ENCODE data around the gene SRBD1. TPM values are rescaled to one million over a fixed set of nuclear protein-coding genes. Genes with fewer than 3 reads are reported as not detected.

The SRBD1 gene
- total and polyA plus RNA-seq, 7 experiments from 2014 or later = 14.0 to 28.1 (median 19.6) TPM

DNA sequence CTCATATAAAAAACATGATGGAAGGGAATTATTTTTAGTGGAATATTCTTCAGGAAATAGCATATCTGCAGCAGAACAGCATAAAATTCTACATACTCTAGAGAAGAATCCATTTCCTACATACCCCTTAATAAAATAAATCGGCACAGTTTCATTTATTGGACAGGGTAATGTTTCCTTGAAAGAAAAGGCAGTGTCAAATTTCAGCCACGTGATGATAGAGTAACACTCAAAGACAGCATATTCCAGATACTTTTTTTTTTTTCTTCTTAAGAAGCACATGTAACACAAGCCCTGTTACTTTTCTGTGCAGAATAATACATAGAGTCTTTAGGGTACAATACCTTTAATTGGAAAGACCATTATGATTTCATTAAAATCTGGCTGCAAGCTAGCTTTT lies 204.4 kb downstream of the SRBD1 start:
- ChIA-PET CTCF (no interaction called here), POLR2A (no interaction called here)
- Mint-ChIP-seq H3K4me3 (no peak overlapping the region), H3K4me1 (no peaks in the 10 kb centered on the region), H3K27ac (no peak overlapping the region), H3K36me3 (peaks cover 0 to 46% (median 39%) of the 10 kb centered on the region in 5 donors), H3K27me3 (no peaks in the 10 kb centered on the region), H3K9me3 (no peaks in the 10 kb centered on the region)
- ATAC-seq (no peak), DNase-seq (no peak)
- Histone ChIP-seq H3K36me3 (ENCODE audit: control insufficient read depth in 2 of 3, insufficient read depth in 3 of 3, low read length in 3 of 3) (peaks cover 0 to 11% (median 0%) of the 10 kb centered on the region in 3 experiments), H3K4me1 (ENCODE audit: control insufficient read depth in 2 of 2, insufficient read depth in 2 of 2, low read length in 2 of 2) (no peaks in the 10 kb centered on the region), H3K27ac (ENCODE audit: low read depth, low read length) (no peak overlapping the region), H3K9me3 (ENCODE audit: control insufficient read depth in 2 of 3, low read length in 3 of 3) (no peaks in the 10 kb centered on the region), H3K27me3 (ENCODE audit: control insufficient read depth in 2 of 2, insufficient read depth in 2 of 2, low read length in 2 of 2) (no peaks in the 10 kb centered on the region), H3K4me3 (ENCODE audit: low read length) (no peak overlapping the region)
- intact Hi-C loops (cut with micrococcal nuclease) = no loop called here

DNA sequence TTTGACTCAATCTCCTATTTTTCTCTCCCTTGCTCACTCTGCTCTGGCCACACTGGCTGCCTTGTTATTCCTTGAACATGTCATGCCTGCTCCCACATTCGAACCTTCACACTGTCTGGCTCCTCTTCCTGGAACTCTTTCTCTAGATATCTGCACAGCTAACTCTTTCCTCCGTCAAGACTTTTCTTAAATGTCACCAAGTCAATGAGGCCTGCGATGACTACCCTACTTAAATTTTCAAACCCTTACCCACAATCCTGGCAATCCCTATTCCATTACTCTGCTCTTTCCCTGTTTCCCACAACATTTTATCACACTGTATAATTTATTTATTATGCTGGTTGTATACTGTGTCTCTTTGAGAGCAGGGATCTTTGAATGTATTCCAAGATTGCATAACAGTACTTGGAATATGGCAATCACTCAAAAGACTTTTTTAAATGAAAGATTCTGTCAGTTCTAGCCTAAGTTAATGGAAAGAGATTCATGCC lies 206.2 kb downstream of the SRBD1 start:
- no peaks in the 10 kb centered on the region for H3K9me3 ChIP-seq (ENCODE audit: control insufficient read depth in 2 of 3, low read length in 3 of 3)
- H3K4me1 ChIP-seq (ENCODE audit: control insufficient read depth in 2 of 2, insufficient read depth in 2 of 2, low read length in 2 of 2) = no peaks in the 10 kb centered on the region
- H3K27me3 ChIP-seq (ENCODE audit: control insufficient read depth in 2 of 2, insufficient read depth in 2 of 2, low read length in 2 of 2) = no peaks in the 10 kb centered on the region
- Mint-ChIP-seq H3K9me3 (no peaks in the 10 kb centered on the region), H3K4me1 (no peaks in the 10 kb centered on the region), H3K27ac (no peak overlapping the region), H3K36me3 (peaks cover 0 to 44% (median 31%) of the 10 kb centered on the region in 5 donors), H3K27me3 (no peaks in the 10 kb centered on the region), H3K4me3 (no peak overlapping the region)
- DNase-seq (no peak), ATAC-seq (no peak)
- ChIA-PET POLR2A (no interaction called here), CTCF (no interaction called here)
- H3K27ac ChIP-seq (ENCODE audit: low read depth, low read length) = no peak overlapping the region
- no peak overlapping the region for H3K4me3 ChIP-seq (ENCODE audit: low read length)
- no peaks in the 10 kb centered on the region for H3K36me3 ChIP-seq (ENCODE audit: control insufficient read depth in 2 of 3, insufficient read depth in 3 of 3, low read length in 3 of 3)
- intact Hi-C loops (cut with micrococcal nuclease) = no loop called here

DNA sequence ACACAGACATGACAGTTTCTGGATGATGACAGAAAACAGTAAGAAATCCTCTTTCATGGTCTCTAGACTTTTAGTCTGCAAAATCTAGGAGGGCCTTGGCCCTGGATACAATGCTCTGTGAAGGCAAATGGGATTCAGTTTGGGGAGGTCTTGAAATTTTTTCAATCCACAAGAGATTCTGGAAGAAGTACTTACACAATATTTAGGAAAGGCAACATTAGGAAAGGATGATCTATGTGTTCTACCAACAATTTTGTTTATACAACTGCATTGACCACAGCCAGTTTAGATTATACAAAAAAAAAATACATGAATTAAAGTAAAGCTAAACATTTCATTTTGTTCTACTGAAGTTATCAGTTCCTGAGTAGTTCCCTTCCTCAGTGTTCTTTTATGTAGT lies 208.0 kb downstream of the SRBD1 start:
- intact Hi-C loops (cut with micrococcal nuclease) = no loop called here
- no peaks in the 10 kb centered on the region for H3K36me3 ChIP-seq (ENCODE audit: control insufficient read depth in 2 of 3, insufficient read depth in 3 of 3, low read length in 3 of 3)
- no peak overlapping the region for H3K27ac ChIP-seq (ENCODE audit: low read depth, low read length)
- no peak overlapping the region for H3K4me3 Mint-ChIP-seq
- no peaks in the 10 kb centered on the region for H3K4me1 Mint-ChIP-seq
- H3K36me3 Mint-ChIP-seq = peaks cover 0 to 44% (median 30%) of the 10 kb centered on the region in 5 donors
- ATAC-seq (no peak), DNase-seq (no peak)
- no peak overlapping the region for H3K27ac Mint-ChIP-seq
- no peaks in the 10 kb centered on the region for H3K9me3 ChIP-seq (ENCODE audit: control insufficient read depth in 2 of 3, low read length in 3 of 3)
- H3K27me3 ChIP-seq (ENCODE audit: control insufficient read depth in 2 of 2, insufficient read depth in 2 of 2, low read length in 2 of 2) = no peaks in the 10 kb centered on the region
- no peaks in the 10 kb centered on the region for H3K9me3 Mint-ChIP-seq
- ChIA-PET POLR2A (interaction anchor here (0.6 kb wide), 1 partner anchor 10 kb away, joined by 3 read pairs; no protein-coding TSS in a partner anchor), CTCF (no interaction called here)
- H3K27me3 Mint-ChIP-seq = no peaks in the 10 kb centered on the region
- H3K4me3 ChIP-seq (ENCODE audit: low read length) = no peak overlapping the region
- H3K4me1 ChIP-seq (ENCODE audit: control insufficient read depth in 2 of 2, insufficient read depth in 2 of 2, low read length in 2 of 2) = no peaks in the 10 kb centered on the region

- Mint-ChIP-seq H3K4me1 (no peaks in the 10 kb centered on the region), H3K4me3 (no peak overlapping the region), H3K27me3 (no peaks in the 10 kb centered on the region), H3K36me3 (peaks cover 0 to 45% (median 25%) of the 10 kb centered on the region in 5 donors), H3K9me3 (no peaks in the 10 kb centered on the region), H3K27ac (no peak overlapping the region)
- Histone ChIP-seq H3K4me1 (ENCODE audit: control insufficient read depth in 2 of 2, insufficient read depth in 2 of 2, low read length in 2 of 2) (no peaks in the 10 kb centered on the region), H3K4me3 (ENCODE audit: low read length) (no peak overlapping the region), H3K27ac (ENCODE audit: low read depth, low read length) (no peak overlapping the region), H3K9me3 (ENCODE audit: control insufficient read depth in 2 of 3, low read length in 3 of 3) (no peaks in the 10 kb centered on the region), H3K36me3 (ENCODE audit: control insufficient read depth in 2 of 3, insufficient read depth in 3 of 3, low read length in 3 of 3) (no peaks in the 10 kb centered on the region), H3K27me3 (ENCODE audit: control insufficient read depth in 2 of 2, insufficient read depth in 2 of 2, low read length in 2 of 2) (no peaks in the 10 kb centered on the region)
- ChIA-PET POLR2A (no interaction called here), CTCF (no interaction called here)
- ATAC-seq = no peak
- intact Hi-C loops (cut with micrococcal nuclease) = no loop called here
- no peak for DNase-seq
Measured at GRCh38 chr2:45401431-45401922, 209.6 kb downstream of the SRBD1 start.

DNA sequence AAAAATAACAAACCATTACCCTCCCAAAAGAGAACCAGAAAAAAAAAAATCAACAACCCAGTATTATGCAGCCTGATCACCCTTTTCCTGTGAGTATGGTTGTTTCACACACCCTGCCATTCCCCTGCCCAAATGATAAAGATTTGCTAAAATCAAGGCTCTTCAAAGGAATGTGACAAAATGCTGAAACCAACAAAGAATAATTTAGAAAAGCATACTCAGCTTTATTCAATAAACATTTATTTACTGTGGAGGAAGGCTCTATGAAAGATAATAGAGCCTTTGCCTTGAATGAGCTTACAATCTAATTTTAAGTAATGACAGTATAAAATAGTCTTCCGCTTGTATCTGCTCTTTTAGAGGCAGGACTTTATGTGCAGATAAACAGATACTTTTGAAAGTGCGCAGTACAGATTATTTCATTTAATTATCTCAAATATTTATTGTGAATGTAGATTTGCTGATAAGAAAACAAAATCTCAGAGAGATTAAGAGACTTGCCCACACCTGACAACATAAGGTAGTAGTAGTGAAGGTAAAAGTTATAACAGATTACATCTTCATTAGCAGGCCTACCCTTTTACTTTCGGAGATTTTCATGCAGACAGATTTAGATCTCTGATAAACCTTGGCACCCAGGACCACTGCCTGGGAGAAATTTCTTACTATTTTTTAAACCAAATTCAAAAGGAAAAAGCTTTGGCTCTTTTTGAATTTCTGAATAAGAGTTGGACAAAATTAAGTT lies 211.9 kb downstream of the SRBD1 start:
- no peaks in the 10 kb centered on the region for H3K36me3 ChIP-seq (ENCODE audit: control insufficient read depth in 2 of 3, insufficient read depth in 3 of 3, low read length in 3 of 3)
- Mint-ChIP-seq H3K4me1 (no peaks in the 10 kb centered on the region), H3K27ac (no peak overlapping the region), H3K4me3 (no peak overlapping the region), H3K27me3 (no peaks in the 10 kb centered on the region), H3K9me3 (no peaks in the 10 kb centered on the region), H3K36me3 (peaks cover 0 to 53% (median 38%) of the 10 kb centered on the region in 5 donors)
- H3K4me3 ChIP-seq (ENCODE audit: low read length) = no peak overlapping the region
- intact Hi-C loops (cut with micrococcal nuclease) = no loop called here
- no peak for ATAC-seq
- no peaks in the 10 kb centered on the region for H3K4me1 ChIP-seq (ENCODE audit: control insufficient read depth in 2 of 2, insufficient read depth in 2 of 2, low read length in 2 of 2)
- CTCF ChIA-PET = no interaction called here
- no peaks in the 10 kb centered on the region for H3K9me3 ChIP-seq (ENCODE audit: control insufficient read depth in 2 of 3, low read length in 3 of 3)
- DNase-seq = no peak
- POLR2A ChIA-PET = no interaction called here
- no peak overlapping the region for H3K27ac ChIP-seq (ENCODE audit: low read depth, low read length)
- H3K27me3 ChIP-seq (ENCODE audit: control insufficient read depth in 2 of 2, insufficient read depth in 2 of 2, low read length in 2 of 2) = no peaks in the 10 kb centered on the region

GRCh38 chr2:45397292-45397691 lies 213.8 kb downstream of the SRBD1 start:
- Mint-ChIP-seq H3K4me1 (no peaks in the 10 kb centered on the region), H3K27me3 (no peaks in the 10 kb centered on the region), H3K4me3 (no peak overlapping the region), H3K27ac (no peak overlapping the region), H3K36me3 (peaks cover 0 to 51% (median 42%) of the 10 kb centered on the region in 5 donors), H3K9me3 (no peaks in the 10 kb centered on the region)
- ChIA-PET POLR2A (no interaction called here), CTCF (no interaction called here)
- Histone ChIP-seq H3K36me3 (ENCODE audit: control insufficient read depth in 2 of 3, insufficient read depth in 3 of 3, low read length in 3 of 3) (peaks cover 0 to 7% (median 0%) of the 10 kb centered on the region in 3 experiments), H3K27me3 (ENCODE audit: control insufficient read depth in 2 of 2, insufficient read depth in 2 of 2, low read length in 2 of 2) (no peaks in the 10 kb centered on the region), H3K27ac (ENCODE audit: low read depth, low read length) (no peak overlapping the region), H3K4me3 (ENCODE audit: low read length) (no peak overlapping the region), H3K4me1 (ENCODE audit: control insufficient read depth in 2 of 2, insufficient read depth in 2 of 2, low read length in 2 of 2) (no peaks in the 10 kb centered on the region), H3K9me3 (ENCODE audit: control insufficient read depth in 2 of 3, low read length in 3 of 3) (no peaks in the 10 kb centered on the region)
- intact Hi-C loops (cut with micrococcal nuclease) = no loop called here
- no peak for DNase-seq
- no peak for ATAC-seq

GRCh38 chr2:45396671-45397070 lies 214.4 kb downstream of the SRBD1 start:
- Histone ChIP-seq H3K27me3 (ENCODE audit: control insufficient read depth in 2 of 2, insufficient read depth in 2 of 2, low read length in 2 of 2) (no peaks in the 10 kb centered on the region), H3K27ac (ENCODE audit: low read depth, low read length) (no peak overlapping the region), H3K36me3 (ENCODE audit: control insufficient read depth in 2 of 3, insufficient read depth in 3 of 3, low read length in 3 of 3) (peaks cover 0 to 11% (median 0%) of the 10 kb centered on the region in 3 experiments), H3K4me1 (ENCODE audit: control insufficient read depth in 2 of 2, insufficient read depth in 2 of 2, low read length in 2 of 2) (no peaks in the 10 kb centered on the region), H3K4me3 (ENCODE audit: low read length) (no peak overlapping the region), H3K9me3 (ENCODE audit: control insufficient read depth in 2 of 3, low read length in 3 of 3) (no peaks in the 10 kb centered on the region)
- H3K27me3 Mint-ChIP-seq = no peaks in the 10 kb centered on the region
- ATAC-seq (no peak), DNase-seq (no peak)
- ChIA-PET POLR2A (interaction anchor here (0.7 kb wide), 1 partner anchor 46 kb away, joined by 3 read pairs; no protein-coding TSS in a partner anchor), CTCF (no interaction called here)
- H3K9me3 Mint-ChIP-seq = no peaks in the 10 kb centered on the region
- intact Hi-C loops (cut with micrococcal nuclease) = no loop called here
- H3K4me3 Mint-ChIP-seq = no peak overlapping the region
- H3K4me1 Mint-ChIP-seq = no peaks in the 10 kb centered on the region
- no peak overlapping the region for H3K27ac Mint-ChIP-seq
- peaks cover 0 to 50% (median 39%) of the 10 kb centered on the region in 5 donors for H3K36me3 Mint-ChIP-seq

All from naive thymus-derived CD4-positive, alpha-beta T cell (primary cell).